ENCODE results near the gene OGFOD2.
"Not testable (repeated sequence)": the region's sequence is repeated elsewhere in the genome, so short reads cannot be mapped to it uniquely, and the experiment has no call there.

The OGFOD2 gene

GRCh38 chr12:122974892-122975789, at the start of gene OGFOD2:
TSS of gene OGFOD2 (plus strand) at chr12:122975244. CDS start at chr12:122975252, 8 bp downstream.
- peak; percentile 78 to 90 (median 90) for DNase-seq

- no peak for DNase-seq
Measured at GRCh38 chr12:122927756-122928403, 47.2 kb upstream of the OGFOD2 start.

- DNase-seq: no peak
Measured at GRCh38 chr12:122928404-122929147, 46.5 kb upstream of the OGFOD2 start.

- no peak for DNase-seq
Measured at GRCh38 chr12:122929148-122929538, 45.9 kb upstream of the OGFOD2 start.

GRCh38 chr12:122929812-122930211, 45.2 kb upstream of the OGFOD2 start:
- DNase-seq: no peak

- DNase-seq: no peak
Measured at GRCh38 chr12:122932207-122932606, 42.8 kb upstream of the OGFOD2 start.

GRCh38 chr12:122934722-122935121, 40.3 kb upstream of the OGFOD2 start:
- no peak for DNase-seq

- no peak for DNase-seq
Measured at GRCh38 chr12:122935318-122935717, 39.7 kb upstream of the OGFOD2 start.

GRCh38 chr12:122937622-122938091, 37.4 kb upstream of the OGFOD2 start:
- DNase-seq: no peak

GRCh38 chr12:122939125-122939524, 35.9 kb upstream of the OGFOD2 start:
- no peak for DNase-seq

GRCh38 chr12:122941351-122941750, 33.7 kb upstream of the OGFOD2 start:
- DNase-seq: not testable (repeated sequence)

- DNase-seq: no peak
Measured at GRCh38 chr12:122942637-122943036, 32.4 kb upstream of the OGFOD2 start.

GRCh38 chr12:122943196-122943595, 31.8 kb upstream of the OGFOD2 start:
- no peak for DNase-seq

GRCh38 chr12:122944605-122945592, 30.1 kb upstream of the OGFOD2 start:
- DNase-seq: no peak

- peak; percentile 24 to 41 (median 34) for DNase-seq
Measured at GRCh38 chr12:122946690-122947341, 28.2 kb upstream of the OGFOD2 start.

- no peak for DNase-seq
Measured at GRCh38 chr12:122947352-122947792, 27.7 kb upstream of the OGFOD2 start.

- DNase-seq: no peak
Measured at GRCh38 chr12:122948605-122949004, 26.4 kb upstream of the OGFOD2 start.

GRCh38 chr12:122949405-122949804, 25.6 kb upstream of the OGFOD2 start:
- DNase-seq: no peak

GRCh38 chr12:122949816-122950675, 25.0 kb upstream of the OGFOD2 start:
- no peak for DNase-seq

GRCh38 chr12:122951406-122951805, 23.6 kb upstream of the OGFOD2 start:
- no peak for DNase-seq
